ENCODE results near the gene AGO3. TPM values are rescaled to one million over a fixed set of nuclear protein-coding genes. Genes with fewer than 3 reads are reported as not detected.

Gene AGO3
- total RNA-seq, 1 experiment from 2014 or later, result 26.9 TPM

- no peak for ATAC-seq
- H3K9me2 ChIP-seq (ENCODE audit: insufficient read depth), result no peaks in the 10 kb centered on the region
- H3K79me2 ChIP-seq (ENCODE audit: insufficient read depth, low read length), result peaks cover under 1% of the 10 kb centered on the region; the same call in 1 of the 2 replicates
- H3K27ac ChIP-seq (ENCODE audit: low read depth, low read length), result peak overlapping the region; percentile 8; the same call in 1 of the 2 replicates
- intact Hi-C loops (cut with micrococcal nuclease), result loop anchor here (5.0 kb wide), 1 partner anchor 269 kb away; no protein-coding TSS in a partner anchor
- H2AFZ ChIP-seq (ENCODE audit: low read depth, low read length, poor library complexity, severe bottlenecking), result no peak overlapping the region
- no TSS peak for BruUV-seq (replicated peaks)
- ChIA-PET RAD21 (ENCODE audit: low non-redundant PET in 1 of 2, low total read pairs in 2 of 2, uncharacterized antibody in 2 of 2, unreplicated experiment in 2 of 2) (no interaction called here), CTCF (interaction anchor here (0.8 to 3.9 kb wide), 3 partner anchors 37 to 51 kb away, joined by 3 to 31 read pairs (median 7); partner anchors contain the start of gene TRAPPC3), POLR2A (no interaction called here)
- H3K36me3 ChIP-seq (ENCODE audit: control insufficient read depth in 1 of 2, insufficient read depth in 2 of 2, low read length in 2 of 2), result peaks cover 17 to 18% of the 10 kb centered on the region in 2 experiments; a peak in 3 of 4 replicates
- peaks cover 0 to 22% of the 10 kb centered on the region in 2 experiments; a peak in 2 of 4 replicates for H3K4me1 ChIP-seq (ENCODE audit: control insufficient read depth in 1 of 2, insufficient read depth in 2 of 2, low read length in 2 of 2)
- no peak overlapping the region for H3K9ac ChIP-seq (ENCODE audit: low read length)
- TF ChIP-seq ELF1 (IDR thresholded peaks at IDR 0.05; ENCODE audit: borderline replicate concordance, low read depth), result no peak
- TF ChIP-seq SRF (IDR thresholded peaks at IDR 0.05; ENCODE audit: low read depth), result no peak
- no peak for TF ChIP-seq TCF7L2 (IDR thresholded peaks at IDR 0.05; ENCODE audit: borderline replicate concordance, extremely low read depth, insufficient read depth, insufficient read length)
- no peak for TF ChIP-seq REST (IDR thresholded peaks at IDR 0.05; ENCODE audit: low read depth)
- no peak for TF ChIP-seq MAX (IDR thresholded peaks at IDR 0.05)
- TF ChIP-seq ZBTB33 (IDR thresholded peaks at IDR 0.05; ENCODE audit: extremely low read depth, insufficient replicate concordance, low read length), result no peak
- TF ChIP-seq POLR2A (IDR thresholded peaks at IDR 0.05; ENCODE audit: borderline replicate concordance, extremely low read depth, insufficient read depth, insufficient read length), result no peak
- TF ChIP-seq SIN3A (IDR thresholded peaks at IDR 0.05; ENCODE audit: low read depth), result no peak
- TF ChIP-seq EZH2 (IDR thresholded peaks at IDR 0.05), result no peak
- no peak for TF ChIP-seq POLR2AphosphoS5 (IDR thresholded peaks at IDR 0.05; ENCODE audit: low read depth, low read length)
- TF ChIP-seq YY1 (IDR thresholded peaks at IDR 0.05; ENCODE audit: extremely low read depth, insufficient replicate concordance, low read depth, low read length), result no peak
- H4K20me1 ChIP-seq (ENCODE audit: insufficient read depth), result no peaks in the 10 kb centered on the region
- no peak overlapping the region for H3K4me3 ChIP-seq (replicated peaks in 1 of 2; ENCODE audit: low read depth in 1 of 2, low read length in 2 of 2)
- H3K4me2 ChIP-seq (ENCODE audit: low read length), result no peak overlapping the region
- no peak for DNase-seq (ENCODE audit: low read depth, low spot score)
- H3K27me3 ChIP-seq (ENCODE audit: insufficient read depth, low read length), result no peaks in the 10 kb centered on the region
- no peaks in the 10 kb centered on the region for H3K9me3 ChIP-seq (ENCODE audit: control insufficient read depth in 1 of 2, insufficient read depth in 1 of 2, low read depth in 1 of 2, low read length in 2 of 2)
These were observed 167.0 kb downstream of the AGO3 start for GRCh38 chr1:36097693-36098585.

Measured in HCT116 (cell line).